Measurements from ENCODE around the gene INPP5A.

The INPP5A gene

DNA sequence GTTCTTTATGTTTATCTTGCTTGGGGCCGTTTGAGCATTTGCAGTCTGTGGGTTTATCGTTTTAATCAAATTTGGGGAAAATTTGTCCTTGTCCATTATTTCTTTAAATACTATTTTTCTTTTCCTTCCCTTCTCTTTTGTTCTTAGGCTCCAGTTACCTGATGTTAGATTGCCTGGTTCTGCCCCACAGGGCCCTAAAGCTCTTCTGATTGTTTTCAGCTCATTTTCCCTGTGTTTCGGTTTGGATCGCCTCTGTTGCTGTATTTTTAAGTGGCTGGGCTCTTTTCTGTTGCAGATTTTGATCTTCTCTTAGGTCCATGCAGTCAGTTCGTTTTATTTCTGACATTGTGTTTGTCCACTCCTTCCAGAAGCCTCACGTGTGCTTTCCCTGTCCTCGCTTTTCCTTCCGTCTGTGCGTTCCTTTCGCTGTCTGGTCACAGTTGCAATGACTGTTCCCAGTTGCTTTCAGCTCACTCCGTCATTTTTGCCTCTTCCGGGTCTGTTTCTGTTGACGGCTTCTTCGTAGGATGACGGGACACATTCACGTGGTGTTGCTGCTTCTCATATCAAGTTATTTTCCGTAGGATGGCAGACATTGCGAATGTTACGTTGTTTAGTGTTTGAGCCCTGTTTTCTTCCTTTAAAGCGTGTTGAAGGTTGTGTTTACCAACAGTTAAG, 111.4 kb downstream of the INPP5A start:
- H3K14ac ChIP-seq (ENCODE audit: low read length) = peak overlapping the region; percentile 71

DNA sequence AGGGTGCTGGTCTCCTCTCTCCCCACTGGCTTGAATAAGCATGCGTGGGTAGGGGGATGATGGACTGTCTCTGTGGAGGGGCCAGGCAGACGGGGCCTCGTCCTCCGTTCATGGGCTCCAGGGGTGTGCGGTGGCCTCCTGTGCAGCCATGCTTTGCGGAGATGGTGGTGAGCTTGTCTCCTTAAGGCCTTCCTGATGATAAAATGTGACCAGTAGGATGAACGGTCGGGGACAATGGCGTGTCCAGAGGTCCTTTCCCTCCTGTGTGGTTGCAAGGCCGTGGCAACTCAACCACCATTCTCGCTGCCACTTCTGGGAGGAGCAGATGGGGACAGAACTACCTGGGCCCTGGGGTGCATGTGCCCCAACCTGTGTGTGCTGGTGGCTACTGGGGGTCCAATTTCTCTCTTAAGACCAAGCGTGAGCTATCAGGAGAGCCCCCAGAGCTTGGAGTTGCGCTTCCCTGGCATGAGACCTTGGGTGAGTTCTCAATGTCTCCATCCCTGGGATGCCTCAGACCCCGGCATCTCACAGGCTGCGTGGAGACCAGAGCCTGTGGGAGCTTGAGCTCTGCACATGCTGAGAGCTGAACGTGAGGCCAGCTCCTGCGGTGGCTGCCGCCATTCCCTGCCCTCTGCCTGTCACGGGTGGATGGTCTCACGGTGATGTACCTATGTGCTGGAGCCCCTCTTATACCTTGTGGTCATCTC, 112.2 kb downstream of the INPP5A start:
- no peak overlapping the region for H3K4me2 ChIP-seq (ENCODE audit: insufficient read depth, low read length, poor library complexity, severe bottlenecking)
- peak overlapping the region; percentile 44 for H3K9ac ChIP-seq (ENCODE audit: low read depth, low read length, poor library complexity)
- no peak overlapping the region for H3K27ac ChIP-seq (replicated peaks; ENCODE audit: low read length)
- WGBS, 2 donors (ENCODE audit: extremely low coverage in 2 of 2, insufficient read length in 2 of 2, insufficient replicate concordance in 1 of 2) = no CpG with 5 or more reads among the region's 20 CpGs
- DNase-seq (ENCODE audit: low spot score) = no peak
- H3K4me1 ChIP-seq (ENCODE audit: control insufficient read depth in 2 of 2, insufficient read depth in 1 of 2, low read depth in 1 of 2, low read length in 2 of 2) = peaks cover 5 to 10% of the 10 kb centered on the region in 2 donors
- peak overlapping the region; percentile 71 for H3K14ac ChIP-seq (ENCODE audit: low read length)
- peak overlapping the region; percentile 76 for H4K8ac ChIP-seq (ENCODE audit: low read depth, low read length)
- no peak overlapping the region for H3K4me3 ChIP-seq (ENCODE audit: low read length in 2 of 2)
- H2AK5ac ChIP-seq (ENCODE audit: low read depth, low read length) = peak overlapping the region; percentile 45
- peak overlapping the region; percentile 80 for H3K18ac ChIP-seq (ENCODE audit: low read length)
- H3K23ac ChIP-seq (ENCODE audit: low read depth, low read length, poor library complexity) = peak overlapping the region; percentile 67
- H2BK12ac ChIP-seq (ENCODE audit: low read length) = peak overlapping the region; percentile 22
- no peak overlapping the region for H2BK120ac ChIP-seq (ENCODE audit: low read depth, low read length)
- no peak overlapping the region for H4K91ac ChIP-seq (ENCODE audit: low read depth, low read length, poor library complexity)
- H3K4ac ChIP-seq (ENCODE audit: low read length) = peak overlapping the region; percentile 11
- H2AFZ ChIP-seq (ENCODE audit: low read length) = no peak overlapping the region
- H2BK5ac ChIP-seq (ENCODE audit: low read length) = peak overlapping the region; percentile 42
- no peaks in the 10 kb centered on the region for H3K27me3 ChIP-seq (ENCODE audit: control insufficient read depth in 3 of 3, insufficient read depth in 3 of 3, low read depth in 1 of 3, low read length in 3 of 3)
- H3K79me1 ChIP-seq (ENCODE audit: low read depth, low read length) = peaks cover 5% of the 10 kb centered on the region
- H3K9me3 ChIP-seq (replicated peaks in 1 of 2; ENCODE audit: control insufficient read depth in 2 of 2, insufficient read depth in 1 of 2, low read depth in 1 of 2, low read length in 2 of 2) = no peaks in the 10 kb centered on the region
- H2BK15ac ChIP-seq (ENCODE audit: low read length) = no peak overlapping the region
- no peaks in the 10 kb centered on the region for H3K36me3 ChIP-seq (replicated peaks in 1 of 2; ENCODE audit: control insufficient read depth in 2 of 2, insufficient read depth in 2 of 2, low read length in 2 of 2)

More for the DNA sequence above, 111.4 kb downstream of the INPP5A start:
- H3K36me3 ChIP-seq (replicated peaks in 1 of 2; ENCODE audit: control insufficient read depth in 2 of 2, insufficient read depth in 2 of 2, low read length in 2 of 2) = no peaks in the 10 kb centered on the region
- H2BK120ac ChIP-seq (ENCODE audit: low read depth, low read length) = no peak overlapping the region
- no peak for DNase-seq (ENCODE audit: low spot score)
- H4K91ac ChIP-seq (ENCODE audit: low read depth, low read length, poor library complexity) = no peak overlapping the region
- H3K79me1 ChIP-seq (ENCODE audit: low read depth, low read length) = peaks cover 5% of the 10 kb centered on the region
- H2AK5ac ChIP-seq (ENCODE audit: low read depth, low read length) = peak overlapping the region; percentile 45
- H3K4me2 ChIP-seq (ENCODE audit: insufficient read depth, low read length, poor library complexity, severe bottlenecking) = no peak overlapping the region
- H2BK12ac ChIP-seq (ENCODE audit: low read length) = no peak overlapping the region
- H3K23ac ChIP-seq (ENCODE audit: low read depth, low read length, poor library complexity) = no peak overlapping the region
- H3K9ac ChIP-seq (ENCODE audit: low read depth, low read length, poor library complexity) = no peak overlapping the region
- no peak overlapping the region for H3K27ac ChIP-seq (replicated peaks; ENCODE audit: low read length)
- peak overlapping the region; percentile 4 for H2BK5ac ChIP-seq (ENCODE audit: low read length)
- no peak overlapping the region for H3K18ac ChIP-seq (ENCODE audit: low read length)
- no peak overlapping the region for H3K4me3 ChIP-seq (ENCODE audit: low read length in 2 of 2)
- H3K4me1 ChIP-seq (ENCODE audit: control insufficient read depth in 2 of 2, insufficient read depth in 1 of 2, low read depth in 1 of 2, low read length in 2 of 2) = peaks cover 5 to 10% of the 10 kb centered on the region in 2 donors
- no peaks in the 10 kb centered on the region for H3K9me3 ChIP-seq (replicated peaks in 1 of 2; ENCODE audit: control insufficient read depth in 2 of 2, insufficient read depth in 1 of 2, low read depth in 1 of 2, low read length in 2 of 2)
- H3K4ac ChIP-seq (ENCODE audit: low read length) = peak overlapping the region; percentile 11
- no peak overlapping the region for H2AFZ ChIP-seq (ENCODE audit: low read length)
- no CpG with 5 or more reads among the region's 20 CpGs for WGBS, 2 donors (ENCODE audit: extremely low coverage in 2 of 2, insufficient read length in 2 of 2, insufficient replicate concordance in 1 of 2)
- no peaks in the 10 kb centered on the region for H3K27me3 ChIP-seq (ENCODE audit: control insufficient read depth in 3 of 3, insufficient read depth in 3 of 3, low read depth in 1 of 3, low read length in 3 of 3)
- H2BK15ac ChIP-seq (ENCODE audit: low read length) = no peak overlapping the region
- H4K8ac ChIP-seq (ENCODE audit: low read depth, low read length) = peak overlapping the region; percentile 76

- Histone ChIP-seq H3K23ac (ENCODE audit: low read depth, low read length, poor library complexity) (peak overlapping the region; percentile 25), H3K9me3 (replicated peaks in 1 of 2; ENCODE audit: control insufficient read depth in 2 of 2, insufficient read depth in 1 of 2, low read depth in 1 of 2, low read length in 2 of 2) (no peaks in the 10 kb centered on the region), H4K91ac (ENCODE audit: low read depth, low read length, poor library complexity) (no peak overlapping the region), H3K4me1 (ENCODE audit: control insufficient read depth in 2 of 2, insufficient read depth in 1 of 2, low read depth in 1 of 2, low read length in 2 of 2) (peaks cover 5 to 10% of the 10 kb centered on the region in 2 donors), H3K27ac (replicated peaks; ENCODE audit: low read length) (no peak overlapping the region), H3K4me2 (ENCODE audit: insufficient read depth, low read length, poor library complexity, severe bottlenecking) (no peak overlapping the region), H4K8ac (ENCODE audit: low read depth, low read length) (no peak overlapping the region), H3K14ac (ENCODE audit: low read length) (peak overlapping the region; percentile 51), H3K4ac (ENCODE audit: low read length) (no peak overlapping the region), H3K4me3 (ENCODE audit: low read length in 2 of 2) (no peak overlapping the region), H3K9ac (ENCODE audit: low read depth, low read length, poor library complexity) (no peak overlapping the region), H2BK5ac (ENCODE audit: low read length) (no peak overlapping the region), H3K27me3 (ENCODE audit: control insufficient read depth in 3 of 3, insufficient read depth in 3 of 3, low read depth in 1 of 3, low read length in 3 of 3) (no peaks in the 10 kb centered on the region), H2AFZ (ENCODE audit: low read length) (no peak overlapping the region), H3K36me3 (replicated peaks in 1 of 2; ENCODE audit: control insufficient read depth in 2 of 2, insufficient read depth in 2 of 2, low read length in 2 of 2) (no peaks in the 10 kb centered on the region), H3K79me1 (ENCODE audit: low read depth, low read length) (peaks cover 5% of the 10 kb centered on the region), H2BK15ac (ENCODE audit: low read length) (no peak overlapping the region), H2AK5ac (ENCODE audit: low read depth, low read length) (no peak overlapping the region), H2BK12ac (ENCODE audit: low read length) (no peak overlapping the region), H3K18ac (ENCODE audit: low read length) (no peak overlapping the region), H2BK120ac (ENCODE audit: low read depth, low read length) (no peak overlapping the region)
- no peak for DNase-seq (ENCODE audit: low spot score)
- no CpG with 5 or more reads among the region's 20 CpGs for WGBS, 2 donors (ENCODE audit: extremely low coverage in 2 of 2, insufficient read length in 2 of 2, insufficient replicate concordance in 1 of 2)
These were observed 113.1 kb downstream of the INPP5A start for GRCh38 chr10:132650611-132651250.

GRCh38 chr10:132651511-132652029, 114.0 kb downstream of the INPP5A start:
- H3K4me3 ChIP-seq (ENCODE audit: low read length in 2 of 2) = no peak overlapping the region
- H3K36me3 ChIP-seq (replicated peaks in 1 of 2; ENCODE audit: control insufficient read depth in 2 of 2, insufficient read depth in 2 of 2, low read length in 2 of 2) = no peaks in the 10 kb centered on the region
- peaks cover 5 to 10% of the 10 kb centered on the region in 2 donors for H3K4me1 ChIP-seq (ENCODE audit: control insufficient read depth in 2 of 2, insufficient read depth in 1 of 2, low read depth in 1 of 2, low read length in 2 of 2)
- no peak overlapping the region for H2BK15ac ChIP-seq (ENCODE audit: low read length)
- no peak overlapping the region for H2BK120ac ChIP-seq (ENCODE audit: low read depth, low read length)
- WGBS, 2 donors (ENCODE audit: extremely low coverage in 2 of 2, insufficient read length in 2 of 2, insufficient replicate concordance in 1 of 2) = no CpG with 5 or more reads among the region's 18 CpGs
- no peak overlapping the region for H2AFZ ChIP-seq (ENCODE audit: low read length)
- H4K91ac ChIP-seq (ENCODE audit: low read depth, low read length, poor library complexity) = no peak overlapping the region
- H3K4ac ChIP-seq (ENCODE audit: low read length) = no peak overlapping the region
- H4K8ac ChIP-seq (ENCODE audit: low read depth, low read length) = no peak overlapping the region
- H3K27ac ChIP-seq (replicated peaks; ENCODE audit: low read length) = no peak overlapping the region
- no peak overlapping the region for H3K4me2 ChIP-seq (ENCODE audit: insufficient read depth, low read length, poor library complexity, severe bottlenecking)
- H2BK12ac ChIP-seq (ENCODE audit: low read length) = peak overlapping the region; percentile 32
- H3K27me3 ChIP-seq (ENCODE audit: control insufficient read depth in 3 of 3, insufficient read depth in 3 of 3, low read depth in 1 of 3, low read length in 3 of 3) = no peaks in the 10 kb centered on the region
- H3K14ac ChIP-seq (ENCODE audit: low read length) = no peak overlapping the region
- H3K79me1 ChIP-seq (ENCODE audit: low read depth, low read length) = peaks cover 3% of the 10 kb centered on the region
- H2AK5ac ChIP-seq (ENCODE audit: low read depth, low read length) = peak overlapping the region; percentile 57
- H2BK5ac ChIP-seq (ENCODE audit: low read length) = no peak overlapping the region
- no peak overlapping the region for H3K23ac ChIP-seq (ENCODE audit: low read depth, low read length, poor library complexity)
- no peak for DNase-seq (ENCODE audit: low spot score)
- peak overlapping the region; percentile 37 for H3K9ac ChIP-seq (ENCODE audit: low read depth, low read length, poor library complexity)
- H3K9me3 ChIP-seq (replicated peaks in 1 of 2; ENCODE audit: control insufficient read depth in 2 of 2, insufficient read depth in 1 of 2, low read depth in 1 of 2, low read length in 2 of 2) = no peaks in the 10 kb centered on the region
- peak overlapping the region; percentile 58 for H3K18ac ChIP-seq (ENCODE audit: low read length)

Data from neuronal stem cell (in vitro differentiated cells).